ENCODE results near the gene USP15. TPM values are rescaled to one million over a fixed set of nuclear protein-coding genes. Genes with fewer than 3 reads are reported as not detected.

USP15 gene
- total RNA-seq = 78.9 TPM
- long read RNA-seq, full-length matches to known transcripts = 23 of 50 reads
- long read RNA-seq, partial matches to known transcripts = 18 of 50 reads
- long read RNA-seq, other reads (novel, unspliced or antisense) = 9 of 50 reads

DNA sequence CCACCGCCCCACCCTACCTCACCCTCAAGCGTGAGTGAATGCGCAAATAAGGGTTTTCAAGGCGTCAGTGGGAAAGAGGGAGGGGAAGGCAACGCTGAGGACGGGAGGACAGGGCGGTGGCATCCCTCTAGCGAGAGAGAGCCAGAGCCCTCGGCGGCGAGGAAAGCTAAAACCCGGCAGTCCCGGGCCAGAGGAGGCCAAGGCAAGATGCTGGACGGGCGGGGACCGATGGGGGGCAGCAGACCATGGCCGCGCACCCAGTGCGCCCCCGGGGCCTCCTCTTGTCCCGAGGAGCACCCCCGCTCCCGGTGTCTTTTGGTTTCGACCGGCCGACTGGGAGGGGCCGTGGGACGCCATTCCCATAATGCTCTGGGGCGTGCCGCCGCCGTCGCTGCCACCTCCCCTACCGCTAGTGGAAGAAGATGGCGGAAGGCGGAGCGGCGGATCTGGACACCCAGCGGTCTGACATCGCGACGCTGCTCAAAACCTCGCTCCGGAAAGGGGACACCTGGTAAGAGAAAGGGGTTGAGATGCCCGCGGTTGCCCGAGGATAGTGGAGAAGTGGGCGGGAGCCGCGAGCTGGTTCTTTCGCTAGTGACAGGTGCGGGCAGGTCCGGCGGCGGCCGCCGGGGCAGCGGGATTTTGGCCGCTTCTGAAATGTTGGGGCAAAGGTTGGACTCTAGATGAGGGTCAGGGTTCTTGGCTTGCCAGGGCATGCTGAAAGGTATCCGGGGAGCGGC lies at the start of gene USP15:
TSS of gene USP15 (plus strand) at position 412 of the 740 bp plus-strand sequence. CDS start at position 423, 11 bp downstream.
- peak; percentile 98 for DNase-seq (ENCODE audit: low spot score)

DNA sequence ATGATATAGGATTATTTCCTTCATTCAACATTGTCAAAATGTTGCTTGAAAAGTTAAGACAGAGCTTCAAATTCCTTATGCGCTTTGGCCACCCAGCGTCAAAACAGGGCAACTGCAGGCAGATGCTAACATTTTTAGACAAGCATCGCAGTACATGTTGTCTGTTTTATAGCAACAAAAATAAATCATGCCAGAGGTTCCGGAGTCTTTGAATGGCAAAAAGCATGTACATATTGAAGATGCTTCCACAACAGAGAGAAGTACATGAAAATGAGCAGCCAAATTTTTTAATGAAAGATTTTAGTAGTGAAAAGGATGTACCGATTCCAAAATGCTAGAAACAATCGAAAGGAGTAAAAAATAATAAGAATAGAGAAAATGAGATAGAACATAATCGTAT lies 49.8 kb upstream of the USP15 start:
- no peak for DNase-seq (ENCODE audit: low spot score)

DNA sequence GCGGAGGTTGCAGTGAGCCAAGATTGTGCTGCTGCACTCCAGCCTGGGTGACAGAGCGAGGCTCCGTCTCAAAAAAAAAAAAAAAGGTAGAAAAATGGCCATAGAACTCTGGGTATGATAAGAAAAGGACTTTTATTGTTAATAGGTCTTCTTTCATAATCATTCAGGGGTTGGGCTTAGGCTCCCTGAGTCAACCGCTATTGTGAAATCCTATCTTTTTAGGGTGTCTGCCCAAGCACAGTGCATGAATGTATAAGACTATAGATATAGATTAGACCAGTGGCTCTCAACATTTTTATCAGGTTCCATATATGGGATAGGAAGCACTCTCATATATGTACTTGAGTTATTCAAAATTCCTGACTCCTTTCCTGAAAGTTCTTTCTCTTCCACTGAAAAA lies 48.7 kb upstream of the USP15 start:
- DNase-seq (ENCODE audit: low spot score) = no peak

DNA sequence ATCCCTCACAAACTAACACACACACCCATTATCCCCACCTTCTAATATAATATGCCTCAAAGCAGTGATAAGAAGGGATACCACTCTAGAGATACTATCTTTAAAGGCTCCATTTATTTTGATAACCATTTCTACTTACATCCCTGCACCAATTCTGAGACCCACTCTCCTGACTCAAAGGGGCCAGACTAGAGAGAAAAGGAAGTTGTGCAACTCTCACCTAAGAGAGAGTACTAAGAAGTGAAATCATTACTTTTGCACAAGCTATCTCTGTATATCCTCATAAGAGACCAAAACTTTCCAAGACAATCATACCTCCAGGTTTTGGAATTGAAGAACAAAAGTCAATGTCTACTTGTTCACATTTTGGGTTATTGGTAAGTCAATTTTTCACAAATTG lies 45.4 kb upstream of the USP15 start:
- no peak for DNase-seq (ENCODE audit: low spot score)

DNA sequence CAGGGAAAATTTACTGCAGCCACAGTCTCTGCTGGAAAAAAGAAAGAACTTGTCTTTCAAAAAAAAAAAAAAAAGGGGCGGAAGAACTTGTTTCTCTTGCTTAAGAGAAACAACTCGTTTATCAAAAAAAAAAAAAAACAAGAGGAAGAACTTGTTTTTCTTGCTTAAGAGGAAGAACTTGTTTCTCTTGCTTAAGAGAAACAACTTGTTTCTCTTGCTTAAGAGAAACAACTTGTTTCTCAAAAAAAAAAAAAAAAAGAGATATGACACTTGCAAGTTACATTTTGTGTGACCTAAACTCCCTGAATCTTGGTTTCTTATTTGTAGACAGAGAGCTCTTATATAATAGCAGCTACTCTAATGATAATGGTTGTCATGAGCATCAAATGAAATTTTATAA lies 44.7 kb upstream of the USP15 start:
- DNase-seq (ENCODE audit: low spot score) = no peak

DNA sequence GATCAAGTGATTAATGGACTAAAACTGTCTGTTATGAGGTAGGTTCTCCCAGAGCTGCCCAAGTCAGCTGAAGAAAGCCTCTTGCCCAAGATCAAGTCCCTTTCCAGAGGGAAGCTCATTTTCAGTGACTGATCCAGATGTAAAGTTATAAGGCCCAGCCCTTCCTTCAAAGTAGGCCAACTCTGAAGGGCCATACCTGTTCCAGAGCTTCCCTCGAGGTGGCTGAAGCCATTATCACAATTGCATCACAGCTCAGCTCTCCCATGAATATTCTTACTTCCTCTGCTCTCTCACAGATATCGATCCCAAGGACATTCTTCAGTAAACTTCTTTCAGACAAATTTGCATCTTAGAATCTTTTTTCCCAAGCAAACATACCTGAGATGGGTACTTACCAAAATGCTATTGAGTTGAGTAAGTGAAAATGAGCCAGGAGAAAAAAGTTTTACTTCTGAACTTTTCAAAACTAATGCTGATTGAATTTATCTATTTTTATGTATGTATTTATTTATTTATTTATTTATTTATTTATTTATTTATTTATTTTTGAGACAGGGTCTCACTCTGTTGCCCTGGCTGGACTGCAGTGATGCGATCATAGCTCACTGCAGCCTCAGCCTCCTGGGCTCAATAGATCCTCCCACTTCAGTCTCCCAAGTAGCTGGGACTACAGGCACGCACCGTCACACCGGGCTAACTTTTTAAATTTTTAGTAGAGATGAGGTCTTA lies 42.6 kb upstream of the USP15 start:
- DNase-seq (ENCODE audit: low spot score) = no peak

DNA sequence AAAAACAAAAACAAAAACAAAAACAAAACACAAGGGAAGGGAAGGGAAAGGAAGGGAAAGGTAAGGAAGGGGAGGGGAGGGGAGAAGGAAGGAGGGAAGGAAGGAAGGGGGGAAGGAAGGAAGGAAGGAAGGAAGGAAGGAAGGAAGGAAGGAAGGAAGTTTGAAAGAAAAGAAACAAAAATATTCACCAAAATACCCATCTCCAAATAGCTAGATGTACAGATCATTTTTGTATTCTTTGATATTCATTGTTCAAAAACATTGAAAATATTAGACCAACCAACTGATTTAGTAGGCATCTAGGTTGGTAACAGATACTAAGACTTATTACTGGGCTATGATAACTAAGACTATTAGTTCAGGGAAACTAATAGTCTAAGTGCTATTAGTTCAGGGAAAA lies 39.1 kb upstream of the USP15 start:
- DNase-seq (ENCODE audit: low spot score) = no peak

DNA sequence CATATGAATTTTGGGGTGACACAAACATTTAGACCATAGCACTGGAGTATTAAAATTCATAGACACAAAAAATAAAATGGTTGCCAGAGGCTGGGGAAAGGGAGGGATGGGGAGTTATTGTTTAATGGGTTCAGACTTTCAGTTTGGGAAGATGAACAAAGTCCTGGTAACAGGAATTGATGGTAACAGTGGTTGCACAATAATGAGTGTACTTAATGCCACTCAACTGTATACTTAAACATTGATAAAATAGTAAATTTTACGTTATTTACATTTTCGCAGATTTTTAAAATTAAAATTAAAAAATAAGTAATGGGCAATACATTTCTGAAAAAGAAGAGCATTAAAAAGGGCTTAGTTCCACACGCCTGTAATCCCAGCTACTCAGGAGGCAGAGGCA lies 35.6 kb upstream of the USP15 start:
- no peak for DNase-seq (ENCODE audit: low spot score)

DNA sequence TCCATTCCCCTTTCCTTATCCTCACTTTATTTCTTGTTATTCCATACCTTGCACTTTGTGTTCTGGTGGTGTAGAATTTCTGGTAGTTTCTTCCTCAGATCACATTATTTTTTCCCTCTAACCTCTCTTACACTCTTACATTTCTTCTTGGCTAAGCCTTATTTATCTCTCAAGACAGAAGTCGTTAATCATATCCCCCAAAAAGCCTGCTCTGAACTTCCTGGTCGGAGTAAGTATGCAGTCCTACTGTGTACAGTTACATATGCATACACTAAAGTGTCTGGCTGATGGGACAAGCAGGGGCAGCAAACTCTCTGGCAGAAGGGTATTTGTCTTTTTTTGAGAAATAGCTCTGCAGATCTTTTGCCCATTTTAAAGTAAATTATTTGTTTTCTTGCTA lies 33.1 kb upstream of the USP15 start:
- no peak for DNase-seq (ENCODE audit: low spot score)

DNA sequence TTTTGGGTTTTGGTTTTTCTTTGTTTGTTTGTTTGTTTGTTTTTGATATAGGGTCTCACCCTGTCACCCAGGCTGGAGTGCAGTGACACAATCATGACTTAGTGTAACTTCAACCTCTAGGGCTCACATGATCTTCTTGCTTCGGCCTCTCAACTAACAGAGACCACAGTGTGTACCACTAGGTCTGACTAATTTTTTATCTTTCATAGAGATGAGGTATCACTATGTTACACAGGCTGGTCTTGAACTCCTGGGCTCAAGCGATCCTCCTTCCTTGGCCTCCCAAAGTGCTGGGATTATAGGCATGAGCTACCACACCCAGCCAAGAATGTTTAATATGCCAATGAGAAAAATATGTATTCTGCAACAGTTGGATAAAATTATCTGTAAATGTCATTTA lies 29.6 kb upstream of the USP15 start:
- no peak for DNase-seq (ENCODE audit: low spot score)

DNA sequence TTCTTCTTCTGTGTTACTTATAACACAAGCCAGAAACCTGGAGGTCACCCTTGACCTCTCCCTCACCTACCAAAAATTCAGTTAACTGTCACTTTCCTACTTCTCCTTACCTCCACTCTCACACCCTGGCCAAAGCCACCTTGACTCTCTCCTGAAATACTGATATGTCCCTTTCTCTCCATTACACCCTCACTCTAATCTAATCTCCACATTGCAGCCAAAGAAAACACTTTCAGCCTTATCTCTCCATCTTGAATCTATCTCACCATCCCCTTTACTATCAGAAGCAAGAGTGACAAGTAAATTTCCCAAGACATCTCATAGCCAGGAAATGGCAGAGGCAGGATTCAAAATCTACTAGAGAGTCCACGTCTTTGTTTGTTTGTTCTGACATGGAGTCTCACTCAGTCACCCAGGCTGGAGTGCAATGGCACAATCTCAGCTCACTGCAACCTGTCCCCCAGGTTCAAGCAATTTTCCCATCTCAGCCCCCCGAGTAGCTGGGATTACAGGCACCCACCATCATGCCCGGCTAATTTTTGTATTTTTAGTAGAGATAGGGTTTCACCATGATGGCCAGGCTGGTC lies 28.0 kb upstream of the USP15 start:
- no peak for DNase-seq (ENCODE audit: low spot score)

DNA sequence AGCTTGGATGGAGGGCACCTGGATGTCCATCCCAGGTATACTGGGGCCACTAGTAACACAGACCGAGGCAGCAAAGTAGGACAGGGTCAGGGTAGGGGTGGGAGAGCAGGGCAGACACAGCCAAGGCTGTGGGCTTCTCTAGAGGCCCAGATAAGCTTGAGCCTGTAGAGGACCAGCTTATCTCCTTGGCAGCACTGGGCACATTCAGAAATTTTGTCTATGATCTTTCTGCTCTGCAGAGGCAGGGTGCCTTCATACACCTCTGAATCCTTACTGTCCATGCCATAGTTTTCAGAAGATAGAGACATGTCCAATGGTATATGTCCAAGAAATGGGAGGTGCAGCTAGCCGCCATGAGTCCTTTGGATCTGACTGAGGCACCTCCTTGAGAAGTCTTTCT lies 26.4 kb upstream of the USP15 start:
- no peak for DNase-seq (ENCODE audit: low spot score)

DNA sequence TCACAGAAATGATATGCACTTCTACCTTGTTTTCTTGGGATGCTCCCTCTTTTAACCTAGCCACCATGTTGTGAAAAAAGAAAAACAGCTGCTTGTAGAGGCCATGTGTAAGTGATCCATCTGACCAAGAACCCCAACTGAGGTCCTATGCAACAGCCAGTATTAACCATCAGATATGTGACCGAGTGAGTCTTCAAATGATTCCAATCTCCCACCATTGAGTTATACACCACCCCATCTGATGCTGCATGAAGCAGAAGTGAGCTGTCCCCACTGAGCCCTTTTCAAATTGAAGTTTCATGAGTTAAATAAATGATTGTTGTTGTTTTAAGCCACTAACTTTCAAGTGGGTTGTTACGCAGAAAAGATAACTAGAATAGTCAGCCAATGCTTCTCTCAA lies 20.6 kb upstream of the USP15 start:
- no peak for DNase-seq (ENCODE audit: low spot score)

DNA sequence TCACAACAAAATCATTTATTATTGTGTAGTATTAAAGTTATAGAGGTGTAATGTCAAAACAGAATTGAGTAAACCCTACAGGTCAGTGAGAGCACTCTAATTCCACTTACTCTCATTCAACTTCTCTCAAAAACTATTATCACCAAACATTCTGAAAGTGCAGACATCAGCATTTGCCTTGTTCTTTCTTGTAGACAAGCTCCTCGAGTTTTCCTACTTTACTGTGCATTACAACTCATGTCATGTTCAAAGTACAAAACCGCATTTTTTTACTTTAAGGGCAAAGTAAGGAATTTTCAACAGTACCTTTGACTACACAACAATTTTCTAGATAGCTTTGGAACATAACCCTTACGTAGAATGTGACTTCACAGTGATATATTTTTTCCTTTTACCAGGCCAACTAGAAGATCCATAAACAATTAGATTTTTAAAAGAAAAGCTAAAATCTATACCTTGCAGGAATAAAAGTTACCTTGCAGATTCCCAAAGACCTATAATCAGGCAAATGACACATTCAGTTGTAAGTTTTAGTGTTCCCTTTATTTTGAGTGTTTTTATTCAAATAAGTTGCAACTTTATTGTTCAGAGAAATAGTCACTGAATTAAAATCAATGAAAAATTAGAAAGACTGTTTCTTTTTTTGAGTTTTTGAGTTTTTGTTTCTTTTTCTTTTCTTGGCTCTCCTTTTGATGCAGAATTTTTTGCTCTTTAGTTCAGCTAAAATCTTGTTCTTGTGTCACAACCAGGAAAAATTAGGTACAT lies 12.7 kb upstream of the USP15 start:
- no peak for DNase-seq (ENCODE audit: low spot score)

DNA sequence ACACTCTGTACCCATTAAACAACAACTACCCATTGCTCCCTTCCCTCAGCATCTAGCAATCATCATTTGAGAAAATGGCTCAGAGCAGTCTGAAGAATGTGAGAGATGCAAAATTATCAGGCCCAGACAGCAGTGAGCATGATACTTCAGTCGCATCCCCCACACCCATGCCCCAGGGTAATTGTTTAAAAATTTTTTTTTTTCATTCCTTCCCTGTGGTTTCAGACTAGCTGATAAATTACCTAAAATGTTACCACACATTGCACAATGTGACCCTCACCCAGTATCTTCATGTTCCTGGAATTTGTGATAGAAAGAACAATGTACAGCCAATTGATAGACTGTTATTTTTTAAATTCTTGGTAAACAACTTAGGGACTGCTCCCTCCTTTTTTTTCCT lies 11.3 kb upstream of the USP15 start:
- DNase-seq (ENCODE audit: low spot score) = no peak

DNA sequence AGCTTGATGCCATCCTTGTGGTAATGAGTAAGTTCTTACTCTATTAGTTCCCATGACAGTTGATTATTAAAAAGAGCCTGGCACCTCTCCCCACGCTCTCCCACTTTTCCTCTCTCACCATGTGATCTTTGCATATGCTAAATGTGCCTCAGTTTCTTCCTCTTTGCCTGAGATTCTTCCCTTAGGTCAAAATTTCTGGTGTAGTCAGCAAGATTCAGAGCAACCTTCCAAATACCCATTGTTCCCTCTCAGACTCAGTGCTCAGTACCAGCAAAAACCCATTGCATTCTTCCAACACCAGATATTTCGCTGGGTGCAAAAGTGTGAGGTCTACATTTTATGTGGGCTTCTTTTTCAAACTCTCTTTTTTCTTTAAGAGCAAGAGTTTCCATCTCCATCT lies 10.8 kb upstream of the USP15 start:
- DNase-seq (ENCODE audit: low spot score) = no peak

DNA sequence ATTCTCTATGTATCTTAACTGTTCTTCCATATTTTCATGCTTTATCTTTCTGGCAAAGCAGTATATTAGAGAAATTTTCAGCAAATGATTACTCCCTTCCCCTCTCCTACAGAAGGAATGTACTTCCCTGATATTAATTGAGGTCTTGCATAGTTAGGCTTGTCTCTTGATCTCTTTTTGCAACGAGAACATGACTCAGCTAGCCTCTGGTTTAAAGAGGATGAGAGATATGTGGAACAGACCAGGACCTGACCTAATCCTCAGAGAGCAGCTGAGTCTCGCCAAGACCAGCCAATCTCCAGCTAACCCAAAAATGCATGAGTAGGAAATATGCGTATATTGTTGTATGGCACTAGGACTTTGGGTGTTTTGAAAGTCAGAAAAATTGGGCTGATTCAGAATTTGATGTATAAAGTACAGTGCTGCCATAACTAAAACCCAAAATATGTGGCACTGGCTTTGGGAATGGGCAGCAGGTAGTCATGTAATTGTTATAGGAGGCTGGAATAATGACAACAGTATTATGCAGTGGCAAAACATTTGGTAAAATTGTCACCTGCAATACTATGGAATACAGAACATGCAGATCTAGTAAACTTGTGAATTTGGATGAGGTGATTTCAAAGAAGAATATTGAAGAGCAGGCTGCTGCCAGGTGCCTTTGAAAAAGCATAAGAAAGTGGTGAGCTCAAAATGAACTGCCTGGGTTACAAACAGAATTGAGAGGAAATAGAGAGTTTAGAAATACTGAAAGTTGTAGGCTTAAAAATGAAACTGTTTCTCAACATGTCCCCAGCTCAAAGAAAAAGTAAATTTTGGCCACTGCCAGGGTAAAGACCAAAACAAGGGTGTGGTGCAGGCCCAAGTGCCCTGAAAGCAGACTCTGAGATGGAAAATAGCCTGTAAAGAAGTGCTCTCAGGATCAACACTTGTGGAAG lies 9.3 kb upstream of the USP15 start:
- DNase-seq (ENCODE audit: low spot score) = no peak

DNA sequence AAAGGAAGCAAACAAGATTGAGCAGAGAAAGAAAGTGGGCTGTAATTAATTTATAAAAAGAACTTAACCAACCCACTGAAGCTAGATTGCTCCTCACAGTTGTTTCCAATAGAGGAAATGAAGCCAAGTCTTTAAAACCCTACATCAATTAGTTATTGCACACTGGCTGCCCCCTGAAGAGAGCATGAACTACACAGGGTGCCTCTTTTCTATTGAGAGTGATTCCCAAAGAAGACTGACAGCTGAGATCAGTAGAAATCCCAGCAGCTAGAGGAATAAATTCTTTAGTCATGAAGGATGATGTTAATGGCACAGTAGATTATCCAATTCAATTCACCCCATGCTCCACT lies 8.6 kb upstream of the USP15 start:
- no peak for DNase-seq (ENCODE audit: low spot score)

DNA sequence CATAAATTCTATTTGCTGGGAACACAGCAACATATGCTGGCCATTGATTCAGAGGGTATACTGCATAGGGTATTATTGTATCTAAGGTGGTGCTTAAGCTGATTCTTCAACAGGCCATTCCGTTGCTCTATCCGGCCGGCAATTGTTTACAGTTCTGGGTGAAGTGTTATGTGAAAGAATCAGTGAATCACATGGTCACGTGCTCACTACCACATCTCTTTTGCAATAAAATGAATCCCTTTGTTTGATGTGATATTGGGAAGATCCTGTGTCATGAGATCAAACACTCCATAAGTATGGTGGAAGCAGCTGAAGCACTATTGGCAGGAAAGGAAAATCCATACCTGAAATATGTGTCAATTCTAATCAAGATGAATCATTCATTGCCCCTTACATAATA lies 7.6 kb upstream of the USP15 start:
- no peak for DNase-seq (ENCODE audit: low spot score)

DNA sequence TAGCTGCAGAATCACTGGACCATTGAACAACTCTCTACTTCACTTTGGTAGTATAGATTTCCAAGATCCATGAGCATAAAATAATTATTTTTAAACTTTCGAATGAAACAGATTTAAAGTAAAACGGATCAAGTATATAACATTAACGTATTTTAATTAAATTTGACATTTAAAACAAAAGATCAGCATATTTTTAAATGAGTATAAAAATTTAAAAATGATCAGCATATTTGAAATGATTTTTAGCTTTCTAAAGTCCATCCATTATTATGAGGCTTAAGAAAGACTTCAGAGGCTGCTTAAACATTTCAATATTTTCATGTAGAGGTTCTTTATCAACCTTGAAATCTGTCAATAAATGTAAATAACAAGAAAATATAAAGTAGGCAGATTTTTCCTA lies 5.2 kb upstream of the USP15 start:
- no peak for DNase-seq (ENCODE audit: low spot score)

Data from mesenteric fat pad (tissue), 1 donor.